Activated naive CD4-positive, alpha-beta T cell treated with anti-CD3 and anti-CD28 coated beads for 36 hours (primary cell): ENCODE data around the gene KANK4. TPM values are rescaled to one million over a fixed set of nuclear protein-coding genes. Genes with fewer than 3 reads are reported as not detected.
A peak's percentile ranks its signal among the peaks of the same experiment; 100 is the strongest.

Experiments
- CTCF ChIA-PET: fragments of 350-600 bp; sonication (Branson Sonifier 250); formaldehyde crosslinking; loops from one replicate; lab custom pipeline; 2021; ENCODE audit warnings: antibody characterized with exemption; lab: Charles Lee
- DNase-seq: peaks from one replicate; pipeline ENCODE4 v3.0.0-alpha.2; 2020
- H3K27ac Mint-ChIP-seq: one replicate; pipeline ENCODE4 v1.8.0; 2021; ENCODE audit warnings: mild to moderate bottlenecking, mixed read lengths
- H3K27me3 Mint-ChIP-seq: one replicate; pipeline ENCODE4 v1.8.0; 2021; ENCODE audit warnings: low read depth, mixed read lengths
- H3K36me3 Mint-ChIP-seq: one replicate; pipeline ENCODE4 v1.8.0; 2021; ENCODE audit warnings: low read depth, mixed read lengths
- H3K4me1 Mint-ChIP-seq: one replicate; pipeline ENCODE4 v1.8.0; 2021; ENCODE audit warnings: low read depth, mixed read lengths
- H3K4me3 Mint-ChIP-seq: one replicate; pipeline ENCODE4 v1.8.0; 2021; ENCODE audit warnings: mild to moderate bottlenecking, moderate library complexity, mixed read lengths
- H3K9me3 Mint-ChIP-seq: one replicate; pipeline ENCODE4 v1.8.0; 2021; ENCODE audit warnings: mixed read lengths
- intact Hi-C: fragments of 100-400 bp; cut with micrococcal nuclease; formaldehyde crosslinking; loops from one replicate; pipeline ENCODE4 v1.15.1; 2023
- total RNA-seq, 2 experiments: library from RNA; stranded (reverse); gene quantifications; one replicate each; pipeline ENCODE4 v1.2.3, GENCODE V29; 2021

KANK4 gene
- total RNA-seq, 2 experiments from 2014 or later, result not detected

- no peaks in the 10 kb centered on the region for H3K36me3 Mint-ChIP-seq
- no peak for DNase-seq
- no peaks in the 10 kb centered on the region for H3K27me3 Mint-ChIP-seq
- CTCF ChIA-PET, result no interaction called here
- H3K4me1 Mint-ChIP-seq, result no peaks in the 10 kb centered on the region
- H3K9me3 Mint-ChIP-seq, result no peaks in the 10 kb centered on the region
- H3K4me3 Mint-ChIP-seq, result no peak overlapping the region
- H3K27ac Mint-ChIP-seq, result no peak overlapping the region
- intact Hi-C loops, result no loop called here
These were observed 100.6 kb downstream of the KANK4 start for GRCh38 chr1:62218604-62219003.

GRCh38 chr1:62213075-62213914, 105.9 kb downstream of the KANK4 start:
- peaks cover 2% of the 10 kb centered on the region for H3K36me3 Mint-ChIP-seq
- H3K9me3 Mint-ChIP-seq, result peaks cover 20% of the 10 kb centered on the region
- H3K27ac Mint-ChIP-seq, result no peak overlapping the region
- no peaks in the 10 kb centered on the region for H3K27me3 Mint-ChIP-seq
- intact Hi-C loops, result no loop called here
- no peak for DNase-seq
- H3K4me3 Mint-ChIP-seq, result no peak overlapping the region
- CTCF ChIA-PET, result interaction anchor here (1.1 kb wide), 1 partner anchor 207 kb away, joined by 3 read pairs; no protein-coding TSS in a partner anchor
- no peaks in the 10 kb centered on the region for H3K4me1 Mint-ChIP-seq

- H3K4me1 Mint-ChIP-seq, result no peaks in the 10 kb centered on the region
- no peak overlapping the region for H3K4me3 Mint-ChIP-seq
- H3K36me3 Mint-ChIP-seq, result peaks cover 2% of the 10 kb centered on the region
- H3K9me3 Mint-ChIP-seq, result peaks cover 20% of the 10 kb centered on the region
- intact Hi-C loops, result no loop called here
- H3K27me3 Mint-ChIP-seq, result no peaks in the 10 kb centered on the region
- no peak for DNase-seq
- CTCF ChIA-PET, result interaction anchor here (1.1 kb wide), 1 partner anchor 208 kb away, joined by 3 read pairs; no protein-coding TSS in a partner anchor
- no peak overlapping the region for H3K27ac Mint-ChIP-seq
These were observed 106.8 kb downstream of the KANK4 start for GRCh38 chr1:62212411-62212810.

- H3K27me3 Mint-ChIP-seq, result no peaks in the 10 kb centered on the region
- H3K36me3 Mint-ChIP-seq, result peaks cover 2% of the 10 kb centered on the region
- no peak for DNase-seq
- H3K4me1 Mint-ChIP-seq, result no peaks in the 10 kb centered on the region
- intact Hi-C loops, result no loop called here
- CTCF ChIA-PET, result no interaction called here
- no peak overlapping the region for H3K4me3 Mint-ChIP-seq
- peaks cover 20% of the 10 kb centered on the region for H3K9me3 Mint-ChIP-seq
- H3K27ac Mint-ChIP-seq, result no peak overlapping the region
These were observed 108.3 kb downstream of the KANK4 start for GRCh38 chr1:62210960-62211359.

- CTCF ChIA-PET, result no interaction called here
- Mint-ChIP-seq H3K4me3 (no peak overlapping the region), H3K36me3 (peaks cover 2% of the 10 kb centered on the region), H3K27ac (no peak overlapping the region), H3K27me3 (no peaks in the 10 kb centered on the region), H3K4me1 (no peaks in the 10 kb centered on the region), H3K9me3 (peaks cover 20% of the 10 kb centered on the region)
- DNase-seq, result peak; percentile 8
- intact Hi-C loops, result no loop called here
These were observed 109.2 kb downstream of the KANK4 start for GRCh38 chr1:62209931-62210595.

GRCh38 chr1:62208970-62209369, 110.3 kb downstream of the KANK4 start:
- no peak for DNase-seq
- Mint-ChIP-seq H3K9me3 (peaks cover 20% of the 10 kb centered on the region), H3K4me1 (no peaks in the 10 kb centered on the region), H3K36me3 (peaks cover 2% of the 10 kb centered on the region), H3K27me3 (no peaks in the 10 kb centered on the region), H3K4me3 (no peak overlapping the region), H3K27ac (no peak overlapping the region)
- intact Hi-C loops, result no loop called here
- CTCF ChIA-PET, result no interaction called here

- CTCF ChIA-PET, result no interaction called here
- no peaks in the 10 kb centered on the region for H3K4me1 Mint-ChIP-seq
- DNase-seq, result no peak
- H3K27me3 Mint-ChIP-seq, result no peaks in the 10 kb centered on the region
- no peak overlapping the region for H3K27ac Mint-ChIP-seq
- H3K36me3 Mint-ChIP-seq, result peaks cover 2% of the 10 kb centered on the region
- no peak overlapping the region for H3K4me3 Mint-ChIP-seq
- peaks cover 20% of the 10 kb centered on the region for H3K9me3 Mint-ChIP-seq
- intact Hi-C loops, result no loop called here
These were observed 111.1 kb downstream of the KANK4 start for GRCh38 chr1:62208087-62208486.

- Mint-ChIP-seq H3K9me3 (peaks cover 20% of the 10 kb centered on the region), H3K27ac (no peak overlapping the region), H3K4me3 (no peak overlapping the region), H3K27me3 (no peaks in the 10 kb centered on the region), H3K4me1 (no peaks in the 10 kb centered on the region), H3K36me3 (peaks cover 2% of the 10 kb centered on the region)
- DNase-seq, result no peak
- CTCF ChIA-PET, result no interaction called here
- intact Hi-C loops, result no loop called here
These were observed 112.0 kb downstream of the KANK4 start for GRCh38 chr1:62207187-62207586.

- peaks cover 9% of the 10 kb centered on the region for H3K4me1 Mint-ChIP-seq
- CTCF ChIA-PET, result no interaction called here
- peaks cover 21% of the 10 kb centered on the region for H3K27me3 Mint-ChIP-seq
- intact Hi-C loops, result no loop called here
- H3K27ac Mint-ChIP-seq, result no peak overlapping the region
- H3K4me3 Mint-ChIP-seq, result no peak overlapping the region
- no peak for DNase-seq
- H3K9me3 Mint-ChIP-seq, result no peaks in the 10 kb centered on the region
- H3K36me3 Mint-ChIP-seq, result no peaks in the 10 kb centered on the region
These were observed 120.5 kb downstream of the KANK4 start for GRCh38 chr1:62198781-62199125.

GRCh38 chr1:62198069-62198780, 121.0 kb downstream of the KANK4 start:
- intact Hi-C loops, result no loop called here
- no peaks in the 10 kb centered on the region for H3K36me3 Mint-ChIP-seq
- peaks cover 26% of the 10 kb centered on the region for H3K27me3 Mint-ChIP-seq
- H3K27ac Mint-ChIP-seq, result no peak overlapping the region
- H3K4me3 Mint-ChIP-seq, result no peak overlapping the region
- CTCF ChIA-PET, result interaction anchor here (0.7 kb wide), 1 partner anchor 23 kb away, joined by 4 read pairs; no protein-coding TSS in a partner anchor
- H3K4me1 Mint-ChIP-seq, result peaks cover 9% of the 10 kb centered on the region
- no peak for DNase-seq
- no peaks in the 10 kb centered on the region for H3K9me3 Mint-ChIP-seq

GRCh38 chr1:62196086-62196690, 123.0 kb downstream of the KANK4 start:
- CTCF ChIA-PET, result no interaction called here
- Mint-ChIP-seq H3K36me3 (no peaks in the 10 kb centered on the region), H3K4me1 (peaks cover 9% of the 10 kb centered on the region), H3K9me3 (no peaks in the 10 kb centered on the region), H3K27ac (no peak overlapping the region), H3K27me3 (peaks cover 26% of the 10 kb centered on the region), H3K4me3 (no peak overlapping the region)
- DNase-seq, result no peak
- intact Hi-C loops, result no loop called here
